HepG2 (cell line): ENCODE data around the gene ELFN1. TPM values are rescaled to one million over a fixed set of nuclear protein-coding genes. Genes with fewer than 3 reads are reported as not detected.

Source experiments
- ATAC-seq: fragments of 200-7000 bp; cut with Tn5 transposase; 3 replicates; pipeline ENCODE4 v1.9.1; 2020; ENCODE audit warnings: mild to moderate bottlenecking, moderate library complexity
- BruUV-seq: library from RNA; stranded (reverse); fragments of 400-500 nt; replicated peaks from 2 replicates; lab custom pipeline; 2021; lab: Mats Ljungman, UMichigan
- CTCF ChIA-PET: fragments of 300-600 bp; formaldehyde crosslinking; extraction: SDS; loops from one replicate; lab custom pipeline; 2021; ENCODE audit warnings: low total read pairs, inconsistent platforms, low intra/inter-chr PET ratio; lab: Yijun Ruan, JAX
- POLR2A ChIA-PET: fragments of 350-600 bp; sonication (Branson Sonifier 250); formaldehyde crosslinking; loops from one replicate; lab custom pipeline; 2020; ENCODE audit warnings: antibody characterized with exemption, inconsistent platforms; lab: Yijun Ruan, JAX
- DNase-seq: peaks from one replicate; pipeline ENCODE4 v3.0.0-alpha.2; 2015; ENCODE audit warnings: low spot score
- FAIRE-seq: peaks from 3 replicates; lab custom pipeline; 2011; peaks lifted over from hg19 to GRCh38; lab: Jason Lieb, UNC
- H2AFZ ChIP-seq: one replicate; pipeline ENCODE4 v1.6.1; 2011; ENCODE audit warnings: low read length, inconsistent platforms
- H3K27ac ChIP-seq: fragments of 300-600 bp; 3 replicates; pipeline ENCODE4 v1.8.0; 2011; ENCODE audit warnings: mixed run types, mild to moderate bottlenecking, mixed read lengths, low read length, inconsistent platforms; ENCODE audit not compliant: insufficient read depth; ENCODE audit errors: extremely low read length
- H3K27me3 ChIP-seq, 2 experiments: fragments of 200-600 bp in 1 of 2; 2 replicates in 1 of 2; 3 replicates in 1 of 2; pipeline versions ENCODE4 v1.6.0 to v1.8.0; 2011; ENCODE audit warnings: low read length in 2 of 2, mild to moderate bottlenecking in 2 of 2, moderate library complexity in 2 of 2, inconsistent platforms in 1 of 2; ENCODE audit not compliant: insufficient read depth in 2 of 2, control insufficient read depth in 1 of 2
- H3K36me3 ChIP-seq, 2 experiments: fragments of 200-600 bp in 1 of 2; replicated peaks in 1 of 2; 2 replicates in 1 of 2; 3 replicates in 1 of 2; pipeline versions ENCODE4 v1.5.1 to v1.8.0; 2011; ENCODE audit warnings: low read length in 2 of 2, inconsistent platforms in 1 of 2; ENCODE audit not compliant: insufficient read depth in 2 of 2, control insufficient read depth in 1 of 2
- H3K4me1 ChIP-seq: 2 replicates; pipeline ENCODE4 v1.5.1; 2012; ENCODE audit warnings: low read length, inconsistent platforms; ENCODE audit not compliant: insufficient read depth
- H3K4me2 ChIP-seq: 2 replicates; pipeline ENCODE4 v1.6.0; 2011; ENCODE audit warnings: low read depth, low read length, inconsistent platforms
- H3K4me3 ChIP-seq, 3 experiments: fragments of 200-600 bp in 1 of 3; sonication (generic), shearing (Covaris generic) in 1 of 3; replicated peaks in 1 of 3; 2 replicates each; pipeline ENCODE4 v1.5.1; 2011 to 2016; ENCODE audit warnings: low read length in 3 of 3, inconsistent platforms in 2 of 3, low read depth in 2 of 3, mild to moderate bottlenecking in 2 of 3, control low read depth in 1 of 3, mixed read lengths in 1 of 3; ENCODE audit not compliant: insufficient read depth in 1 of 3
- H3K79me2 ChIP-seq: one replicate; pipeline ENCODE4 v1.6.1; 2011; ENCODE audit warnings: low read length, inconsistent platforms; ENCODE audit not compliant: insufficient read depth
- H3K9ac ChIP-seq: 2 replicates; pipeline ENCODE4 v1.6.0; 2011; ENCODE audit warnings: mild to moderate bottlenecking, low read depth, low read length, inconsistent platforms; ENCODE audit not compliant: insufficient read depth
- H3K9me3 ChIP-seq: 2 replicates; pipeline ENCODE4 v1.5.1; 2012; ENCODE audit warnings: mild to moderate bottlenecking, low read length
- H4K20me1 ChIP-seq: 2 replicates; pipeline ENCODE4 v1.6.0; 2011; ENCODE audit warnings: inconsistent platforms, mild to moderate bottlenecking, low read length, moderate library complexity; ENCODE audit not compliant: insufficient read depth
- CENPX ChIP-seq: sonication (generic); formaldehyde crosslinking; IDR thresholded peaks from 2 replicates; pipeline ENCODE4 v1.9.0; 2021; ENCODE audit warnings: mild to moderate bottlenecking, missing genetic modification reagents, moderate library complexity
- DR1 ChIP-seq: sonication (generic); formaldehyde crosslinking; IDR thresholded peaks from 2 replicates; pipeline ENCODE4 v1.8.0; 2021; ENCODE audit warnings: mild to moderate bottlenecking, missing genetic modification reagents, inconsistent platforms
- ELF4 ChIP-seq: sonication (generic); formaldehyde crosslinking; IDR thresholded peaks from 2 replicates; pipeline ENCODE4 v1.5.0; 2020; ENCODE audit warnings: missing genetic modification reagents, mild to moderate bottlenecking, moderate library complexity, borderline replicate concordance
- GMEB2 ChIP-seq: IDR thresholded peaks from 2 replicates; pipeline ENCODE4 v1.6.1; 2016; ENCODE audit warnings: missing biosample characterization, missing genetic modification reagents, low read depth
- MXD4 ChIP-seq: IDR thresholded peaks from 2 replicates; pipeline ENCODE4 v1.6.1; 2016; ENCODE audit warnings: mild to moderate bottlenecking, missing biosample characterization, missing genetic modification reagents
- RXRA ChIP-seq: sonication (generic); formaldehyde crosslinking; IDR thresholded peaks from 2 replicates; pipeline ENCODE4 v1.5.1; 2020; ENCODE audit warnings: missing genetic modification reagents
- SNRNP70 ChIP-seq: fragments of 200-400 bp; formaldehyde crosslinking; IDR thresholded peaks from 2 replicates; pipeline ENCODE4 v1.6.1; 2017; ENCODE audit warnings: mild to moderate bottlenecking, low read depth, low read length, moderate library complexity
- SPEN ChIP-seq: sonication (generic); formaldehyde crosslinking; IDR thresholded peaks from 2 replicates; pipeline ENCODE4 v1.5.1; 2020; ENCODE audit warnings: low read depth, mild to moderate bottlenecking, missing genetic modification reagents
- SRSF9 ChIP-seq: fragments of 200-400 bp; formaldehyde crosslinking; IDR thresholded peaks from 2 replicates; pipeline ENCODE4 v1.6.1; 2018; ENCODE audit warnings: borderline replicate concordance, mild to moderate bottlenecking, low read depth, low read length; ENCODE audit not compliant: insufficient read depth, poor library complexity, severe bottlenecking
- TBX3 ChIP-seq: fragments of 450-650 bp; IDR thresholded peaks from 2 replicates; pipeline ENCODE4 v1.6.1; 2017; ENCODE audit warnings: antibody characterized with exemption, mild to moderate bottlenecking, inconsistent platforms, borderline replicate concordance
- ZFP1 ChIP-seq: IDR thresholded peaks from 2 replicates; pipeline ENCODE4 v1.6.1; 2016
- ZFYVE20 ChIP-seq: sonication (generic); formaldehyde crosslinking; IDR thresholded peaks from 2 replicates; pipeline ENCODE4 v1.8.0; 2023; ENCODE audit warnings: low read depth, mild to moderate bottlenecking, moderate library complexity, missing genetic modification reagents, borderline replicate concordance
- ZIK1 ChIP-seq: sonication (generic); formaldehyde crosslinking; IDR thresholded peaks from 2 replicates; pipeline ENCODE4 v1.5.0; 2020; ENCODE audit warnings: mild to moderate bottlenecking, low read depth, missing genetic modification reagents, borderline replicate concordance
- ZNF101 ChIP-seq: sonication (generic); formaldehyde crosslinking; IDR thresholded peaks from 2 replicates; pipeline ENCODE4 v1.4.0; 2020; ENCODE audit warnings: mild to moderate bottlenecking, low read depth, missing genetic modification reagents, borderline replicate concordance
- ZNF280B ChIP-seq: sonication (generic); formaldehyde crosslinking; IDR thresholded peaks from 2 replicates; pipeline ENCODE4 v1.5.0; 2020; ENCODE audit warnings: missing genetic modification reagents, mild to moderate bottlenecking, borderline replicate concordance
- ZNF652 ChIP-seq: IDR thresholded peaks from 2 replicates; pipeline ENCODE4 v1.6.1; 2016; ENCODE audit warnings: low read depth, borderline replicate concordance
- WGBS: methylation state at CpG from one replicate; pipeline ENCODE4 v1.1.6; 2017; ENCODE audit warnings: low lambda C conversion rate; 5-methylcytosine and 5-hydroxymethylcytosine counted together
- in situ Hi-C: cut with HindIII; loops from 2 replicates; pipeline ENCODE4 v1.10.0; 2017; ENCODE audit warnings: low pct_unique_long_range_greater_than_20kb; ENCODE audit not compliant: extremely low pct_ligation_motif_present
- intact Hi-C: fragments of 100-400 bp; cut with micrococcal nuclease; formaldehyde crosslinking; loops from one replicate; pipeline ENCODE4 v1.10.0; 2022; ENCODE audit not compliant: unreplicated experiment
- polyA plus RNA-seq, 8 experiments: library from polyadenylated mRNA; depleted of rRNA in 3 of 8; stranded (reverse) in 7 of 8; unstranded in 1 of 8; fragments of >200 nt; fragmentation: Illumina TruSeq in 4 of 8; extraction: Trizol in 4 of 8; gene quantifications; 2 replicates each; pipeline versions ENCODE4 v1.2.1 to v1.2.3, GENCODE V29; 2011 to 2016; ENCODE audit warnings: low read depth in 4 of 8, missing spikeins in 1 of 8, mixed read lengths in 1 of 8; ENCODE audit not compliant: insufficient read depth in 1 of 8
- total RNA-seq, 5 experiments: library from RNA; depleted of rRNA; stranded (reverse); fragments of >200 nt; fragmentation: Illumina TruSeq; extraction: Trizol; gene quantifications; 2 replicates each; pipeline ENCODE4 v1.2.3, GENCODE V29; 2016; ENCODE audit warnings: low read depth in 1 of 5

ELFN1 gene
- total and polyA plus RNA-seq, 2 of the 13 experiments (the other 11 are each of a cell fraction or from before 2014, with no cell fraction given) = 0.13 to 0.18 TPM

- H3K79me2 ChIP-seq = no peaks in the 10 kb centered on the region
- H3K4me2 ChIP-seq = no peak overlapping the region
- TF ChIP-seq DR1 (CRISPR knock-in tag) (no peak), ZIK1 (no peak), CENPX (no peak)
- no peaks in the 10 kb centered on the region for H4K20me1 ChIP-seq
- in situ Hi-C loops = no loop called here
- DNase-seq = no peak
- H3K27ac ChIP-seq = no peak overlapping the region
- no peak overlapping the region for H3K4me3 ChIP-seq
- peak; percentile 28 for FAIRE-seq
- ATAC-seq = no peak
- H3K9ac ChIP-seq = no peak overlapping the region
- peaks cover 0 to 3% of the 10 kb centered on the region in 2 experiments; a peak in 2 of 5 replicates for H3K27me3 ChIP-seq
- CTCF ChIA-PET = no interaction called here
- no peaks in the 10 kb centered on the region for H3K9me3 ChIP-seq
- BruUV-seq = no TSS peak
- intact Hi-C loops = no loop called here
- no peaks in the 10 kb centered on the region for H3K4me1 ChIP-seq
- no peak overlapping the region for H2AFZ ChIP-seq
- WGBS = 45% methylated on average over 4 of the region's 4 CpGs
- no peaks in the 10 kb centered on the region for H3K36me3 ChIP-seq
- POLR2A ChIA-PET = no interaction called here
Observed at GRCh38 chr7:1775389-1775788, 105.3 kb downstream of the ELFN1 start.

- Histone ChIP-seq H3K9me3 (no peaks in the 10 kb centered on the region), H2AFZ (no peak overlapping the region), H3K27ac (no peak overlapping the region), H3K36me3 (no peaks in the 10 kb centered on the region), H3K79me2 (no peaks in the 10 kb centered on the region), H3K4me2 (no peak overlapping the region), H3K9ac (no peak overlapping the region), H3K27me3 (no peaks in the 10 kb centered on the region), H3K4me3 (no peak overlapping the region), H3K4me1 (no peaks in the 10 kb centered on the region), H4K20me1 (no peaks in the 10 kb centered on the region)
- FAIRE-seq (no peak), ATAC-seq (no peak), DNase-seq (no peak)
- ChIA-PET CTCF (no interaction called here), POLR2A (no interaction called here)
- no TSS peak for BruUV-seq
- in situ Hi-C loops (no loop called here), intact Hi-C loops (no loop called here)
- 52% methylated on average over 6 of the region's 6 CpGs for WGBS
- TF ChIP-seq ZFP1 (CRISPR knock-in tag) = no peak
- TF ChIP-seq SPEN (CRISPR knock-in tag) = no peak
- no peak for TF ChIP-seq ZNF652 (CRISPR knock-in tag)
- no peak for TF ChIP-seq RXRA (CRISPR knock-in tag)
- no peak for TF ChIP-seq TBX3
- no peak for TF ChIP-seq MXD4
- no peak for TF ChIP-seq GMEB2
- no peak for TF ChIP-seq SNRNP70
- TF ChIP-seq SRSF9 = no peak
- no peak for TF ChIP-seq ELF4 (CRISPR knock-in tag)
- TF ChIP-seq ZNF101 (CRISPR knock-in tag) = no peak
- no peak for TF ChIP-seq ZFYVE20 (CRISPR knock-in tag)
- no peak for TF ChIP-seq ZNF280B
Observed at GRCh38 chr7:1777122-1777521, 107.0 kb downstream of the ELFN1 start.
